Stomach smooth muscle (tissue), 2 donors: ENCODE measurements around the gene DDX31.

Source experiments
- H3K27ac ChIP-seq: one replicate; pipeline ENCODE4 v1.7.0; 2013; ENCODE audit warnings: mild to moderate bottlenecking, low read length, inconsistent platforms
- H3K27me3 ChIP-seq, 2 donors: one replicate each; pipeline ENCODE4 v1.7.0; 2013; ENCODE audit warnings: low read length in 2 of 2; ENCODE audit not compliant: insufficient read depth in 2 of 2, control insufficient read depth in 1 of 2
- H3K36me3 ChIP-seq, 2 donors: one replicate each; pipeline ENCODE4 v1.7.0; 2013; ENCODE audit warnings: low read length in 2 of 2; ENCODE audit not compliant: control insufficient read depth in 2 of 2, insufficient read depth in 2 of 2
- H3K4me1 ChIP-seq: one replicate; pipeline ENCODE4 v1.7.0; 2013; ENCODE audit warnings: low read length; ENCODE audit not compliant: control insufficient read depth, insufficient read depth
- H3K4me3 ChIP-seq, 2 donors: one replicate each; pipeline ENCODE4 v1.7.0; 2013; ENCODE audit warnings: low read length in 2 of 2
- H3K9ac ChIP-seq, 2 donors: one replicate each; pipeline ENCODE4 v1.7.0; 2013; ENCODE audit warnings: low read length in 2 of 2, mild to moderate bottlenecking in 1 of 2
- H3K9me3 ChIP-seq, 2 donors: one replicate each; pipeline ENCODE4 v1.7.0; 2013; ENCODE audit warnings: low read length in 2 of 2; ENCODE audit not compliant: control insufficient read depth in 2 of 2
- donor health status: healthy.
- donor health status: Pancreatic carcinoma.

The DDX31 gene

DNA sequence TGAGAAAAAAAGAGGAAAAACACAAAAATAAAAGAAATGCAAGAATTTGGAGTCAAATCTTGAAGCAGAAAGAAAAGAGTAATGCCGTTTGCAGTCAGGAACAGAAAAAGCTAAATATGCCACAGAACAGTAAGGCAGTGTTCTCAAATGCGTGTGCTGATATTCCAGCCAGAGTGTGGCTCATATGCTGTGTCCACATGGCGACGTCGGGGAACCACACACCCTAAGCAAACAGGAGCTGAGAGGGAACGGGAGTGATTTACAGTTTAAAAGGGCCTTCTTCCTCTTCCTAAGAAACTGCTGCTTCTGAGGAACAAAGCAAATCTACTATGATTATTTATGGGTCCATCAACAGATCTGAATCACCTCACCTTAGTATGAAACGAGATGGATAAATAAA is 42.7 kb downstream of the DDX31 start:
- peaks cover 30 to 40% of the 10 kb centered on the region in 2 donors for H3K36me3 ChIP-seq
- no peak overlapping the region for H3K27ac ChIP-seq
- no peak overlapping the region for H3K9ac ChIP-seq

DNA sequence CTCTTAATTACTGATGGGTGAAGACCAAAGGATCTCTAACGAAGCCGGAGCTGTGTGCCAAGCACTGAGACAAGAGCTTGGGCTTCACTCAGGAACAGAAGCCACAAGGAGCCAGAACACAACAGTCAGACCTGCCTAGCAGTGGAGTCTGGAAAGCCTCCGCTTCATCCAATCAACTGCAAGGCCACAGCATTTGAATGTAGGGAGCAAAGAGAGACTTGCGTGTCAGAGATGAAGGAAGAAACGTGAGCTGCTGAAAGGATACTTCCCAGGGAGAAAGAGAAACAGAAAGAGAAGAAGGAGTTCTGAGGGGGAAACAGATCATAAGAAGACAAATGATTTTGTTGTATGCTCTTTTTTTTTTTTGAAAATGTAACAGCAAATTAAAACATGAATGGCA is 43.5 kb downstream of the DDX31 start:
- Histone ChIP-seq H3K9me3 (no peaks in the 10 kb centered on the region), H3K27ac (no peak overlapping the region), H3K36me3 (peaks cover 30 to 40% of the 10 kb centered on the region in 2 donors), H3K4me3 (no peak overlapping the region), H3K4me1 (peaks cover 7% of the 10 kb centered on the region), H3K9ac (no peak overlapping the region), H3K27me3 (no peaks in the 10 kb centered on the region)

More for the DNA sequence above, 42.7 kb downstream of the DDX31 start:
- H3K9me3 ChIP-seq, result no peaks in the 10 kb centered on the region
- peaks cover 3% of the 10 kb centered on the region for H3K4me1 ChIP-seq
- no peak overlapping the region for H3K4me3 ChIP-seq
- no peaks in the 10 kb centered on the region for H3K27me3 ChIP-seq

DNA sequence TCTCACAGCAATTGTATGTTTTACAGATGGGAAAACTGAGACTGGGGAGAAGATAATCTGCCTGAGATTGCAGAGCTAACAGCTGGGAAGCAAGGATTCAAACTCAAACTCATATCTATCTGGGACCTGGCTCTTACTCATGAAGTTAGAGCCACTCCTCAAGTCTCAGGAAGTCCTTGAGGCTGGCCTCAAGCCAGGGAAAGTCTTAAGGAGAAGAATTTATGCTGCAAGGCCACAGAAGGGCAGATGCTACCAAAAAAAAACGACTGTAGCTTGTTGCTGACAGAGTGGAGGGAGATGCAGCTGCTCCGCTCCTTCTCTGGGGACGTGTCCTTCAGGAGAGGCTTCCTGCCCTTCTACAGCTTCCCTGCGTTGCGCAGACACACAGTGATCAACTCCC is 47.6 kb downstream of the DDX31 start:
- H3K27ac ChIP-seq, result no peak overlapping the region
- H3K4me3 ChIP-seq, result no peak overlapping the region
- no peaks in the 10 kb centered on the region for H3K9me3 ChIP-seq
- H3K9ac ChIP-seq, result no peak overlapping the region
- H3K27me3 ChIP-seq, result no peaks in the 10 kb centered on the region
- peaks cover 10 to 12% of the 10 kb centered on the region in 2 donors for H3K36me3 ChIP-seq
- H3K4me1 ChIP-seq, result peaks cover 7% of the 10 kb centered on the region

GRCh38 chr9:132616725-132617124 is 53.1 kb downstream of the DDX31 start:
- Histone ChIP-seq H3K4me1 (peaks cover 3% of the 10 kb centered on the region), H3K27me3 (no peaks in the 10 kb centered on the region), H3K4me3 (no peak overlapping the region), H3K9ac (no peak overlapping the region), H3K9me3 (no peaks in the 10 kb centered on the region), H3K36me3 (peaks cover 20 to 29% of the 10 kb centered on the region in 2 donors), H3K27ac (no peak overlapping the region)

- H3K27ac ChIP-seq, result no peak overlapping the region
- H3K4me3 ChIP-seq, result no peak overlapping the region
- H3K4me1 ChIP-seq, result no peaks in the 10 kb centered on the region
- no peaks in the 10 kb centered on the region for H3K27me3 ChIP-seq
- H3K9me3 ChIP-seq, result no peaks in the 10 kb centered on the region
- peaks cover 30 to 38% of the 10 kb centered on the region in 2 donors for H3K36me3 ChIP-seq
- H3K9ac ChIP-seq, result no peak overlapping the region
These were observed 54.0 kb downstream of the DDX31 start for GRCh38 chr9:132615774-132616173.

DNA sequence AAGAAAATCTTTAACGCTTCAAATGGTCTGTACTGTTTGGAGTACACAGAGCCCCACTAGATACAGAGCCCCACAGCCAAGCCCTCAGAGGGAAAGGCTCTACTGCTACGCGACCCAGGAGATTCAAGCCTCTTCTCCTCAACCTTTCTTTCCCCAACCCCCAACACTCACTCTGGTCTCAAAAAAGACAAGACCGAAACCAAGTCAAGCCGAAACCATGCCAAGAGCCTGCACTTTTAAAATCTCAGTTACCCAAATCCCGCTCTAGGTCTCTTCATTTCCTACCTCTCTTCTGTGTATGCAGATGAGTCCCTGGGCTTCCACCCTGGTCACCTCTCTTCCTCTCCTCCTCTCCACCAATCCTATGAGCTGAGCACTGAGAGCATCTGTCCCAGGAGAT is 55.5 kb downstream of the DDX31 start:
- Histone ChIP-seq H3K36me3 (peaks cover 41 to 46% of the 10 kb centered on the region in 2 donors), H3K4me3 (no peak overlapping the region), H3K9ac (no peak overlapping the region), H3K4me1 (no peaks in the 10 kb centered on the region), H3K27me3 (no peaks in the 10 kb centered on the region), H3K9me3 (no peaks in the 10 kb centered on the region), H3K27ac (no peak overlapping the region)

DNA sequence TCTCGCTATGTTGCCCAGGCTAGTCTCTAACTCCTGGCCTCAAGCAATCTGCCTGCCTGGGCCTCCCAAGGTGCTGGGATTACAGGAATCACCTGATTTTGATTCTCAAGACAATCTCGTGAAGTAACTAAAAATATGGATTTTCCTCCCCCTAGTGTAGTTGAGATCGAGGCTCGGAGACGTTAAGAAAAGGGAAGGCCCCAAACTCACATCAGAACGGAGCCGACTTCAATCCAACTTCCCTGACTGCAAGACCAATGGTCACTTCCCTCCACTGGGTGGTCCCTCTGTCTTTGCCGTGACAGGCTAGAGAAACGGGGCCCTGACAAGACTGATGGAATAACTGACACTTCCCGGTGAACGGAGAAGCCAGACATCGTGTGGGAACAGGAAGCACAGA is 59.1 kb downstream of the DDX31 start:
- Histone ChIP-seq H3K36me3 (peaks cover 48 to 52% of the 10 kb centered on the region in 2 donors), H3K27me3 (no peaks in the 10 kb centered on the region), H3K9me3 (no peaks in the 10 kb centered on the region), H3K4me1 (no peaks in the 10 kb centered on the region), H3K4me3 (no peak overlapping the region), H3K9ac (no peak overlapping the region), H3K27ac (no peak overlapping the region)

DNA sequence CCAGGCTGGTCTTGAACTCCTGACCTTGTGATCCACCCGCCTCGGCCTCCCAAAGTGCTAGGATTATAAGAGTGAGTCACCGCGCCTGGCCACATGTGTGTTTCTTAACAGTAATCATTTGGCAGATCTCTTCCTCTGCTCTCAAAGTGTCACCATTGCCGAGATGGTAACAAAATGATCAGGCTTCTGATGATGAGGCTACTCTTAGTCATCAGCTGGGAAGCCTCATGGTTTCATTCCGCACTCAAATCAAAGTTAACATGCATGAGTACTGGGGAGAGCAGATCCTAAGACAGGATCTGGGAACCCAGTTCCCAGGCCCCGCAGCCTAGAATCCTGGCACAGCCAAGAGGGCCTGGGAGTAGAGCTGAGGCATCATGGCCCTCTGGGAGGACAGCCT is 60.0 kb downstream of the DDX31 start:
- Histone ChIP-seq H3K9me3 (no peaks in the 10 kb centered on the region), H3K36me3 (peaks cover 47 to 53% of the 10 kb centered on the region in 2 donors), H3K4me1 (no peaks in the 10 kb centered on the region), H3K9ac (no peak overlapping the region), H3K27ac (no peak overlapping the region), H3K27me3 (no peaks in the 10 kb centered on the region), H3K4me3 (no peak overlapping the region)

DNA sequence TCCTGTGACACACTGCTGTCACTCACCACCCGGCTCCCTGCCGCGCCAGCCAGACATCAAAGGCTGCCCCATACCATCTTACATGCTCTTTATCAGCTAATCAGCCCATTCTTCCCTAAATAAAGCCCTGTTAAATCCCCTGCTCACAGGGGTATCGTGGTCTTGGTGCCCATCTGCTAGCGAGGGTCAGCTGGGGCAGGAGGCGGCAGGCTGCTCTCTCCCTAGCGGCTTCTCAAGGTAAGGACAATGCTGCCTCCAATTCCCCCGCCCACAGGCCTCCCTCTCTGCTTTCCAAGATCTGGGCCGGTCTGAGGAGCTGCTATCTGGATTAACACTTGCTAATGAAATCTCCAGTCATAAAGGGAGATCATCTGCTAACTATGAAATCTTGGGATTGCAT is 60.6 kb downstream of the DDX31 start:
- Histone ChIP-seq H3K4me1 (no peaks in the 10 kb centered on the region), H3K27me3 (no peaks in the 10 kb centered on the region), H3K9ac (no peak overlapping the region), H3K27ac (no peak overlapping the region), H3K36me3 (peaks cover 41 to 54% of the 10 kb centered on the region in 2 donors), H3K9me3 (no peaks in the 10 kb centered on the region), H3K4me3 (no peak overlapping the region)

- H3K4me3 ChIP-seq, result no peak overlapping the region
- peaks cover 44 to 53% of the 10 kb centered on the region in 2 donors for H3K36me3 ChIP-seq
- H3K27ac ChIP-seq, result no peak overlapping the region
- H3K27me3 ChIP-seq, result no peaks in the 10 kb centered on the region
- H3K4me1 ChIP-seq, result no peaks in the 10 kb centered on the region
- H3K9ac ChIP-seq, result no peak overlapping the region
- H3K9me3 ChIP-seq, result no peaks in the 10 kb centered on the region
These were observed 63.7 kb downstream of the DDX31 start for GRCh38 chr9:132606066-132606465.

GRCh38 chr9:132605387-132605786 is 64.4 kb downstream of the DDX31 start:
- Histone ChIP-seq H3K9ac (no peak overlapping the region), H3K9me3 (no peaks in the 10 kb centered on the region), H3K36me3 (peaks cover 43 to 51% of the 10 kb centered on the region in 2 donors), H3K4me3 (no peak overlapping the region), H3K4me1 (no peaks in the 10 kb centered on the region), H3K27me3 (no peaks in the 10 kb centered on the region), H3K27ac (no peak overlapping the region)
